Keratinocyte (primary cell): Measurements from ENCODE around the gene PXDN.

ENCODE experiments used
- EZH2 ChIP-seq: IDR thresholded peaks from one replicate; pipeline ENCODE4 v1.6.1; 2012; ENCODE audit warnings: inconsistent platforms, mild to moderate bottlenecking, low read length, moderate library complexity
- TF ChIP-seq, protein P1 (sequence below), 3 experiments: IDR thresholded peaks in 1 of 3; conservative IDR thresholded peaks in 1 of 3; optimal IDR thresholded peaks in 1 of 3; 2 replicates in 2 of 3; 3 replicates in 1 of 3; pipeline versions ENCODE3 to v1.5.1; 2011; ENCODE audit warnings: low read length in 3 of 3, mild to moderate bottlenecking in 3 of 3, moderate library complexity in 2 of 3, control low read depth in 1 of 3, inconsistent platforms in 1 of 3; ENCODE audit not compliant: insufficient read depth in 2 of 3; ENCODE audit errors: extremely low read depth in 1 of 3

DNA sequence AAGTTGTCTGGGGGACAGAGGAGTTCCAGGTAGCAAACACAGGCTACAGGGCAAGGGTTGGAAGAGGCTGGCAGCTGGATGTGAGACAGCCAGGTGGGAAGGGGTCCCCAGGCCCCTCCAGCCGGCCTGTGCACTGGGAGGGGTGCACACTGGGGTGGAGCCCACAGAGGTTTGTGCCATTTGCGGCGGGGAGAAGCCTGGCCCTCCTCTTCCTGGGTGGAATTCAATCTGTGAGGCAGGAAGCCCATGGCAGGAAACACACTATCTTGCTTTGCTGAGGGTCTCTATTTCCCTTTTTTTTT is 63.3 kb downstream of the PXDN start:
- TF ChIP-seq, protein P1, sequence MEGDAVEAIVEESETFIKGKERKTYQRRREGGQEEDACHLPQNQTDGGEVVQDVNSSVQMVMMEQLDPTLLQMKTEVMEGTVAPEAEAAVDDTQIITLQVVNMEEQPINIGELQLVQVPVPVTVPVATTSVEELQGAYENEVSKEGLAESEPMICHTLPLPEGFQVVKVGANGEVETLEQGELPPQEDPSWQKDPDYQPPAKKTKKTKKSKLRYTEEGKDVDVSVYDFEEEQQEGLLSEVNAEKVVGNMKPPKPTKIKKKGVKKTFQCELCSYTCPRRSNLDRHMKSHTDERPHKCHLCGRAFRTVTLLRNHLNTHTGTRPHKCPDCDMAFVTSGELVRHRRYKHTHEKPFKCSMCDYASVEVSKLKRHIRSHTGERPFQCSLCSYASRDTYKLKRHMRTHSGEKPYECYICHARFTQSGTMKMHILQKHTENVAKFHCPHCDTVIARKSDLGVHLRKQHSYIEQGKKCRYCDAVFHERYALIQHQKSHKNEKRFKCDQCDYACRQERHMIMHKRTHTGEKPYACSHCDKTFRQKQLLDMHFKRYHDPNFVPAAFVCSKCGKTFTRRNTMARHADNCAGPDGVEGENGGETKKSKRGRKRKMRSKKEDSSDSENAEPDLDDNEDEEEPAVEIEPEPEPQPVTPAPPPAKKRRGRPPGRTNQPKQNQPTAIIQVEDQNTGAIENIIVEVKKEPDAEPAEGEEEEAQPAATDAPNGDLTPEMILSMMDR (optimal IDR thresholded peaks at IDR 0.05 in 1 of 3, IDR thresholded peaks at IDR 0.05 in 1 of 3, conservative IDR thresholded peaks at IDR 0.05 in 1 of 3; ENCODE audit: extremely low read depth in 1 of 3, insufficient read depth in 2 of 3, low read length in 3 of 3): no peak
- TF ChIP-seq EZH2: no peak
